NCI-H1417 (cell line): ENCODE data around the gene SPATA9.
A peak's percentile ranks its signal among the peaks of the same experiment; 100 is the strongest.

Experiments used
- DNase-seq, 3 experiments: peaks; one replicate each; lab custom pipeline; 2025; lab: John Stamatoyannopoulos, UW

SPATA9 gene

GRCh38 chr5:95682891-95683290, at the start of gene SPATA9:
Gene SPATA9 (minus strand): TSS chr5:95682991. CDS start chr5:95682854, 137 bp downstream.
- DNase-seq = no peak

GRCh38 chr5:95731571-95732554, 49.1 kb upstream of the SPATA9 start:
- DNase-seq = peak; percentile 46 to 82 (median 77)

- peak; percentile 79 to 88 (median 82) for DNase-seq
Measured at GRCh38 chr5:95730730-95731570, 48.2 kb upstream of the SPATA9 start, which contains the start of gene RHOBTB3. Gene RHOBTB3 (plus strand): TSS chr5:95731336. CDS start chr5:95731683, 347 bp downstream.

GRCh38 chr5:95730011-95730700, 47.4 kb upstream of the SPATA9 start:
- peak in 1 of 3 experiments; percentile 40 for DNase-seq

GRCh38 chr5:95729115-95730010, 46.6 kb upstream of the SPATA9 start:
- no peak for DNase-seq

GRCh38 chr5:95728494-95729114, 45.8 kb upstream of the SPATA9 start:
- no peak for DNase-seq

- peak; percentile 33 to 82 (median 73) for DNase-seq
Measured at GRCh38 chr5:95727764-95728191, 45.0 kb upstream of the SPATA9 start.

- no peak for DNase-seq
Measured at GRCh38 chr5:95726811-95727763, 44.3 kb upstream of the SPATA9 start.

GRCh38 chr5:95725937-95726810, 43.4 kb upstream of the SPATA9 start:
- DNase-seq = no peak

GRCh38 chr5:95725071-95725820, 42.5 kb upstream of the SPATA9 start:
- no peak for DNase-seq

GRCh38 chr5:95723632-95724369, 41.0 kb upstream of the SPATA9 start:
- no peak for DNase-seq

- no peak for DNase-seq
Measured at GRCh38 chr5:95721582-95722295, 38.9 kb upstream of the SPATA9 start.

- DNase-seq = peak in 1 of 3 experiments; percentile 2
Measured at GRCh38 chr5:95720094-95720786, 37.4 kb upstream of the SPATA9 start.

GRCh38 chr5:95718738-95719137, 35.9 kb upstream of the SPATA9 start:
- DNase-seq = no peak

- no peak for DNase-seq
Measured at GRCh38 chr5:95718203-95718602, 35.4 kb upstream of the SPATA9 start.
